ENCODE measurements around the gene CHRD.

CHRD gene

DNA sequence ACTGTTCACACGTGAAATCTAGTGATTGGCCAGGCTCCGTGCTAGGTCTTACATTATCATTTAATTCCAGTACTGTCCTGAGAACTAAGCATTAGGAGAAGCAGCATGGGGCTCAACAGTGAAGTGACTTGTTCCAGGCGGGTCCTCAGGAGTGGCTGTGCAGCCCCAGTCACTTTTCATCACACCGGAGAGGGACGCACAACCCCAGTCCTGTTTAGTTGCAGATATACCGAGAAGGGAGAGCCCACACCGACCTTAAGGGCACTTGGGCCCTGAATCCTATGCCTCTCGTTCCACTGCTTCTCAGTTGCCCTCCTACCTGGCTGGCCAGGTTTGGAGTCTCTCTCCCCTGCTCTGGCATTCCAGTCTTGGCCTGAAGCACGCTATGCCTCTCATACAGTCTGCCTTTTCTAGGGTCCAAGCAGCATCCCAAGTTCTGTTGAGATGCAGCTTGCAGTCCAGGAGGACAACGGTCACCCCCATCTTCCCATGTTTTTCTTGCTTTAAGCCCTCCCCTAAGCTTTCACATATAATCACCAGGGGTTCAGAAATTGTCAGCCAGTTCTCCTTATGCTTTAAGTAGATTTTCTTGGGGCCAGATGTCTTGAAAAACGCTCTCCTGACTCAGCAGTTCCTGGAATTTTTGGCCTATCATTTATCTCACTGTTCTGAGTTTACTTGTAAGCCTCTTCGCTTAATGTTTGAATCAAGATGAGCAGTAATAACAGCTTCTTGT lies 32.4 kb upstream of the CHRD start:
- DNase-seq: no peak

DNA sequence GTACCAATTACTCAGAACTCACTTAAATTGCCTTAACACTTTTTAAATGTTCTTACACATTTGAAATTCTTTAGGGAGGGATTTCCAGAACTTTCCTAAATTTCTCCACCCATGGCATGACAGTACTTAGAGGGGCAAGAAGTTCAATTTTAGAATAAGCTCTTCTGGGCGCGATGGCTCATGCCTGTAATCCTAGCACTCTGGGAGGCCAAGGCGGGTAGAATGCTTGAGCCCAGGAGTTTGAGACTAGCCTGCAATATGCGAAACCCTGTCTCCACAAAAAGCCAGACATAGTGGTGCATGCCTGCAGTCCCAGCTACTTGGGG lies 31.8 kb upstream of the CHRD start:
- DNase-seq: no peak

DNA sequence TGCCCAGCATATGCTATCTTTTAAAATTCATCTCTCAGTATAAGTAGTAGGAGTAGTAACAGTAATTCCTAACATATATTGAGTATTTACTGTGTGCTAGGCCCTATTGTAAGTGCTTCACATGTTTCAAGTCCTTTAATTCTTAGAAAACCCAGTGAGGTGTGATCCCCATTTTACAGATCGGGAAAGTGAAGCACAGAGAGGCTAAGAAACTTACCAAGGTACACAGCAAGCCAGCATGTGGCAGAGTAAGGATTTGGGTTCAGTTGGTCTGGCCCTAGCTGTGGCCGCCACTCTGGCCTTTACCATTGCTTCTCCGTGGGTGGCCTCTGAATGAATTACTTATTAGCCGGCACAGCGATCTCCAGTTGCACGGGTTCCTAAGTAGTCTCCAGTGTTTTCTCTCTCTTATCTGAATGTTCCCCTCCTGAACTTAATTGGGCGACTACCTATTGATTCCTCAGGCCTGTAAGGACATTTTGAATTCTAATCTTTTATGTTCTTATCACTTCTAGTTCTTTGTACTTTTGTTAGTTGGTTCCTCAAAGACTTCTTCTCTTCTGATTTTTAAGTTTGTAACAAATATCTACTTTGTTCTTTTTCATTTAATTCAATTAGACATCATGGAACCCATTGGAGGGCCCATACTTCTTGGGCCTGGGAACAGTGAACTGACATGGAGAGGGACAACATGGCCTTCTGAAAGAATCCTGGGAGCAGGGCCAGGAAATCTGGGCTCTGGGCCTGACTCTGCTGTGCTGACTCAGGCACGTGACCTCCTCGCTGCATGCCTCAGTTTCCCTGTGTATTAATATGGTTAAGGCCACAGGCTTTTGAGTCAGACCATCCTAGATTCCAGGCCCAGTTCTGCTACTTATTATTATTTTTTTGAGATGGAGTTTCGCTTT lies 30.0 kb upstream of the CHRD start:
- no peak for DNase-seq

DNA sequence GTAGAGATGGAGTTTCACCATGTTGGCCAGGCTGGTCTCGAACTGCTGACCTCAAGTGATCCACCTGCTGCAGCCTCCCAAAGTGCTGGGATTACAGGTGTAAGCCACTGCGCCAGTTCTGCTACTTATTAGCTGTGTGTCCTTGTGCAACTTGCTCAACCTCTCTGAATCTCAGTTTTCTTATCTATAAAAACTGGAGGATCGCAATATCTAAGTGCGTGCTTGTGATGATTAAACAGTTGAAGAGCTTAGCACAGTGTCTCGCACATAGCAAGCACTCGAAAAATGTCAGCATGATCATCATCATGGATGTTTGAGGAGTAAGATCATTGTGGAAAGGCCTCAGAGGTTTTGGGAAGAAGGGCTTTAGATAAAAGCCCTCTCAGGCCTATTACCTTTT lies 29.2 kb upstream of the CHRD start:
- no peak for DNase-seq

DNA sequence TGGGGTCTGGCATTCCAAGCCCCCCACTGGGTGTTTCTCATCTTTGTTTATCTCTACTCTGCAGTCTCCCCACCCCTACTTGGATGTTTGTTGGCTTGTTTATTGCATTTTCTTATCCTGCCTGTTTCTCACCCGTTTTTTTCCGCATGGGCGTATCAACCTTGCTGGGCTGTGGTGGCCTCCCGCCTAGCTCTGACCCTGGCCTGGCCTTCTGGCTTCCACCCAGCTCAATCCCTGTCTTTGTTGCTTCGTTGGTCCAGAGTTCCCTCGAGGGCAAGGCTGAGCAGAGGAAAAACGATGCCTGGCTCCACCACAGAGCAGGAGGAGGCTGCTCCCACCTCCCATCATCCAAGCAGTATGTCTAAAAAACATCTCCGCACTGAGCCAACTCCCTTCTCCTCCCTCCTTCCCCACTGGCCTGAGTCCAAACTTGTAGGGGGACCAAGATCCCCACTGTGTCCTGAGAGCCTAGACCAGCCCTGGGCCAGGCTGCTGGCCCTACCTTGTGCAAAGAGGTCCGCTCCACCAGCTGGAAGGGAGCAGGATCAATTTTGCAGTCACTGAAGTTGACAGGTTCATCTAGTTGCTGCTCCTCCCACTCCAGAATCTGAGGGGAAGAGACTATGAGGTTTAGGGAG lies 28.2 kb upstream of the CHRD start:
- DNase-seq: no peak

DNA sequence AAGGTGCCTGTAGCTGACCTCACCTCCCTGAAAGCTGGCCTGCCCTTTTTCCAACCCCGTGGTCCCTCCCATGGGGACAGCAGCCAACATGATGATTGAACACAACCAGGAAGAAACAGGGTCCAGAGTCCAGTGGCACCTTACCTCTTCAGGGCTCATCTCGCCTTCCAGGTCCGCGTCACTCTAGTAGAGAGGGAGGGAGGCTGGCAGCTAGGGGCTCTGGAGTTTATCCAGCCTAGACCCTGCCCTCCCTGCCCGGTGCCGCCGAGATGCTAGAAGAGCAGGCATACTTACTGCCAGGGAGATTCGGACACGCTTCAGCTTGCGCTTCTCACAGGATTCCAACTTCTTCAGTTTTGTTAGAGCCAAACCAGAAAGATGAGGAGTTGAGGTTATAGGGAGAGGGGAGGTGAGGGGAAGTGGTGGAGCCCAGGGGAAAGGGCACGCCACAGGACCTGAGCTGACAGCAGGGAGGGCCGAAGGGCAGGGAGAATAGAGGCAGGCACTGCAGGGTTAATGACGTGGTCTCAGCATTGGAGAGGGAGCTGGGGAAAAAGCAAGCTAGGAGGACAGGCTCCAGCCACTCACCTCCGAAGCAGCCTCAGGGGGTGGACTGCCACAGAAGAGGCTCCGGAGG lies 27.6 kb upstream of the CHRD start:
- DNase-seq: no peak

DNA sequence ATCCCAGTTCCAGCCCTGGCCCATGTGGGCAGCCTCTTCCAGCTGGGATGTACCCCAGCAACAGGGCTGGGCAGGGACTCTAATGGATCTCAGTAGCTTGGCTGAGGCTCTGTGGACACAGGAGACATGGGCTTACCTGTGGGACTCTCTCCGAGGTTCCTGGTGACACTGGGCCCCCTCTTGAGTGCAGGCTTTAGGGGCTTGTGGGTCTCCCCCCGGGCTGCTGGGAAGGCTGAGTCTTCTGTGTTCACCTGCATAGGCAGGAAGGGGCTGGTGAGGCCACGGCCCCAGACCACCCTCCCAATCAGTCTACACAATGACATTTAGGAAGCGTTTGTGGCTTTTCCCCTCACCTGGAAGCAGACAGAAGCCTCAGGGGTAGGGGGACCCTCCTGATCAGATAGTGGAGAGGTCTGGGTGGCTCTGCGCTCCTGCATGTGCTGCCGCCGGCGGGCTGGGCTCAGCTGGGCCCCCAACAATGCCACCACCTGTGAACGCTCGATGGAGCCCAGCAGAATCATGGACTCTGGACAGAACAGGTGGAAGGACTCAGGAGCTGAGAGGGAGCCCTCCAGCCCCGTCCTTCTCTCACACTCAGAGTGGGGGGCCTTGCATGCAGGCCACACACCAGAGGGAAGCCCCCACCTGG lies 26.8 kb upstream of the CHRD start:
- DNase-seq: no peak

DNA sequence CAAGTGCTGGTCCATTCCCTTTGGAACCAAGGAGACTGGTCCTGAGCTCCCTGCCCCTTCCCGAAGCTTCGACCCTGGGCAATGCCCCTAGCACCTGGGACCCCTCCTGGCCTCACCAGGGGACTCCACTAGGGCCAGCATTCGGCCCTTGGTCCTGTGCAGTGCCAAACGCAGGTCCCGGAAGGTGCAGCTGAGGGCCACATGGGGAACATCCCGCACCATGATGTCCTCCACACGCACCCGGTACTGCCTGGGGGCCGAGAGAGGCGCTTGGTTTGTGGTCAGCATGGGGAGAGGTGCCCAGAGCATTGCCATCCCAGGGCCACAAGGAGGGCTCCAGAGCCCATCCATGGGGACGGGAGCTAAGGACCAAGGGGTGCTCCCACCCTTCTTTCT lies 26.3 kb upstream of the CHRD start:
- DNase-seq: no peak

DNA sequence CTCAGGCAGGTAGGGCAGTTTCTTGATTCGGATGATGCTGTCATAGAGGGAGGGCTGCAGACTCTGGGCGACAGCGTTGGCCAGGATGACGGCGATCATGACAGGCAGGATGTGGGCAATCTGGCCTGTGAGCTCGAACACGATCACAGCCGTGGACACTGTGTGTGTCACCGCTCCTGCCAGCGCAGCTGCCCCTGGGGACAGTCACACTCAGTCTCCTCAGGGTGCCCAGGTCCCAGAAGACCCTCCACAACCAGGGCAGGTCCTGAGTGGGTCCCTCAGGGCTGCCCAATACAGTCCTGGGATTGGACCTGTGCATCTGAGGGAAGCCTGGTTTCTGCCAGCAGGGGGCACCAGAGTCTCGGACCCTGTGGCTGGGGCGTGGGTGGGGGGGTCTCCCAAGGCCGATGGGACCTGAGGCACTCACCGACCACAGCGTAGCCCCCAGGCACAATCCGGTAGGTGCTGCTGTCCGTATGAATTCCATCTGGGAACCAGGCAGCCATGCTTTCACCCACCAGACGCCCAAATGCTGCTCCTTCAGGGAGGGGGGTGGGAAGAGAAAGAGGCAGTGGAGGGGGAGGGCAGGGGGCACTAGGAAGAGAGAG lies 25.6 kb upstream of the CHRD start:
- DNase-seq: peak; percentile 3

DNA sequence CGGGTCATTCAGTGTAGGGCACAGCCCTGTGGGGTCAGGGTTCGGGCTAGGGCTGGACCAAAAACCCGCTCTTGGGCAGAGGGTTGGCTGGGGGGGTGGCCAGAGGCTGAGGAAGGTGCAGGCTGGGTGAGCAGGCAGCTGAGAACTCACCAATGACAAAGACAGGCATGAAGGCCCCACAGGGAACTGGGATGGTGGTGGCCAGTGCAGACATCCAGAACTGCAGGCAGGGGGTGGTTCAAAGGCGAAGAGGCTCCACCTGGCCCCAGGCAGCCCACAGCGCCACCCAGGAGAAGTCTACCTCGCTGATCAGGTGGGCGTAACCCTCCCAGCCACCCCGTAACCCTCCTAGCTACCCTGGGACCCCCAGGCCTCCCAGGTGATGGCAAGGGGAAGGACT lies 25.1 kb upstream of the CHRD start:
- DNase-seq: no peak

DNA sequence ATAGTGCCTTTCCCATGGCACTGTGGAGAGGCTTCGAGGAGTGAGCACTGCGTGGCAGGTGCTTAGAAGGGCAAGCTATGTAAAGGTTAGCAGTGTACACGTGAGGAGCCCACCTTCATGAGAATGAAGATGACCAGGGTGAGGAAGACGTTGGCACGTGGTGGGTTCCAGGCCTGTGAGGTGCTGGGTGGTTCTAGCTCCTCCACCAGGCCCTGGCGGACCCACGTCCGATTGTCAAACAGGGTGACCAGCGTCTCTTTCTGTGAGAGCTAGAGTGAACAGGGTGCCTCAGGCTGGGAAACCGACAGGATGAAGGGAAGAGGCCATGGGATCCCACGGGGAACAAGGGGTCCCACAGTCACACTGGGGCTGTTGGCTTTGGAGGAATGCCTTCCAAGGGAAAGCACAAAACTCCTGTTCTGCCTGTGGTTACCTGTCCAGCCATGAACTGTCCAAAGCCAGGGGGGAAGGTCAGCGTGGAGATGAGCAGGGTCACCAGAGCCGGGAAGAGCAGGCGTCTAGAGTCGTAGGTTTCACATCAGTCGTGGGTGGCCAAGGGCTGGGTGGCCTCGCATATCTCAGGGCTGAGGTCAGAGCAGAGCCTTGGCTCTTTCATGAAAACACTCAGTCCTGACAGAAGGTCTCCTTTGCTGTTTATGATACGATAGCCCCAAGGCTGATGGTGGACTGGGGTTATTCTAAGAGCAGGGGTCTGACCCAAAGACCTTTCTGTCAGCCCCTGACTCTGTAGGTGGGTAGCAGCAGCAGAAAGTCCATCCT lies 24.4 kb upstream of the CHRD start:
- DNase-seq: no peak

DNA sequence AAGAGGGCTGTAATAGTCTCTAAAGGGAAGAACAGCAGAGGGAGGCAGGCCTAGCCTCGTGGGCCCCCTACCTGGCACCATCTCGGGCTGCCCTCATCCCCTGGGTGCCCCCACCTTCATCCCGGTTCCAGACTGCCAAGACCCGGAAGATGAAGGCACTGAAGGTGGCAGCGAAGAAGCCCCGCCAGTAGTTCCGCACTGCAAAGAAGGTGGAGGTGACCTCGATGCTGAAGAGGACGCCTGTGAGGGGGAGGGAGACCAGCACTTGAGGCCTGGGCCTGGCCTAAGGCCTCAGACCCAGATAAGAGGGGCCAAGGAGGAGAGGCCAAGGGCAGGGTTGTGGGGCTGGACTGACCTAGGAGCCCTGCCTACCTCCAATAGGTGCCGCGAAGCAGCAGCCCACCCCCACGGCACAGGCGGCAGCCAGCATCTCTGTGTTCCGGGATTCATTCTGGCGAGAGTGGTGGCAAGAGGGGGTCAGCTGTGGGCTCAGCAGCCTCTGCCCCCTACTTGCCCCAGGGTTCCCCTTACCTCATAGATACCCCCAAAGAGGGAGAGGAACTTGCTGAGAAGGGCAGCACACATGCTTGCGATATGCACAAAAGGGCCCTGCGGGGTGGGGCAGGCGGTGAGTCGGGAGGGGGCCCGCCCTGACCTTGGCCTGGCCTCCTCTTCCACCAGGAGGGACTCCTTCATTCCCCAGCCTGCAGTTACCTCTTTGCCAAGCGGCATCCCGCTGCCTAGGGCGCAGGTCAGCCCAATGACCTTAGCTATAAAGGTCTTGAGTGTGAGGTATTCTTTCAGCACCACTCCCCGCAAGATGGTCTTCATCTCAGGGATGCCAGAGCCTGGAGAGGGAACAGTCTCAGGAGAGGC lies 22.4 kb upstream of the CHRD start:
- DNase-seq: no peak

DNA sequence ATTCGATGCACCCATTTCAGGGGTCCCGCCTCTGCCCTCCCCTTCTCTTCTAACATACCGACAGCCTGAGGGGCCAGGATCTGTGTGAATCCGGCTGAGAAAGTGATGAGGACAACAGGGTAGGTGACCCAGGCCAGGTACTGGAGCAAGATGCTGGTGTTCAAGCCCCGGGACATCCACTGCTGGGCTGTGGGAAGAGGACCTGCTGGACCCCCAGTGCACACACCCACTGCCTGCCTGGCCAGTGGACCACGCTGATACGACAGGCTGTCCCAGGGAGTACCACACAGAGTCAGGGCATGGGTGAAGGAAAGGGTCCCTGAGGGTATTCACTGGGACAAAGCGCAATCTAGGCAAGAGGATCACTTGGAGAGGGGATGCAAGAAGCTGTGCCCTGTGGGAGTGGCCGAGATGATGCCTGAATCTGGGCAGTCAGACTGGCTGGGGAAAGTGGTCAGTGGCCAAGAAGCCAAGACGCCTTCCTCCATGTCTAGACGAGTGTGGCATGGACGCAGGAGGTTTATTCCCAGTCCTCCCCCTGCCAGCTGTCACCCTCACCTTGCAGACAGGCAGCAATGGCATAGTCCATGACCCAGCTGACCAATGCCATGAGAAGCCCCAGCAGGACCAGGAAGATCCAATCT lies 21.6 kb upstream of the CHRD start:
- DNase-seq: no peak

DNA sequence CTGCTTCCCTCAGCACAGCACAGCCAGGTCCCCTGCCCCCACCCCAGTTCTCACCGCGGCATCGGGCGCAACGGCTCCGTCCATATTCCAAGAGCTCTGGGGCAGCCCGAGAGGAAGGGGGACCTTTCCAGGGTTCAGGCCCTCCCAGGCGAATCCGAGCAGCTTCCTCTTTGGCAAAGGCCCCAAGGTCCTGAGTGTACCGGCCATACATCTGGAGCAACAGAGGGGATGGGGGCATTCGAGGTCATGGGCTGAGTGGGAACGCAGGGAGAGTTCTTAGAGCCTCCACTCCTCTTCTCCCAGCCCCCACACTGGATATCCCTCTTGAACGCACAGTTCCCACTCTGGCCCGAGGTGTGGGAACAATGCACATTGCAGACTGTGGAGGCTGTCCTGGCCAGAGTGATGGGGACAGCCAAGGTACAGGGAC lies 20.9 kb upstream of the CHRD start:
- no peak for DNase-seq

DNA sequence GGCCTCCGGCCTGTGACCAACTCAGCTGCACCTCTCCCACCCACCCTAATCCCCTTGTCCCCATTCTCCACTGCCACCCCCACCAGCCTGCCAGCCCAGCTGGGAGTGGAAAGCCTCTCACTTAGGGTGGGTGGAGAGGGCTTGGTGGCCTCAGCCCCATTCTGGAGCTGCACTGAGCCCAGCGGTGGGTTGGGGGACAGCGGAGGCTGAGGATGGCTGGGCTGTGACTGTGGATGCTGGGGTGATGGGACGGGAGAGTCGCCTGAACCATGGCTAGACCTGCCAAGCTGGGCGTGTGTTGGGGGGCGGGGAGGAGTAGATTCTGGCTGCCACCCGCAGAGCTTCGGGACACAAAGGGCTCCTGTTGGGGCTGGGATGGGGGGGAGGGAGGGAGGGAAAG lies 20.2 kb upstream of the CHRD start:
- no peak for DNase-seq

DNA sequence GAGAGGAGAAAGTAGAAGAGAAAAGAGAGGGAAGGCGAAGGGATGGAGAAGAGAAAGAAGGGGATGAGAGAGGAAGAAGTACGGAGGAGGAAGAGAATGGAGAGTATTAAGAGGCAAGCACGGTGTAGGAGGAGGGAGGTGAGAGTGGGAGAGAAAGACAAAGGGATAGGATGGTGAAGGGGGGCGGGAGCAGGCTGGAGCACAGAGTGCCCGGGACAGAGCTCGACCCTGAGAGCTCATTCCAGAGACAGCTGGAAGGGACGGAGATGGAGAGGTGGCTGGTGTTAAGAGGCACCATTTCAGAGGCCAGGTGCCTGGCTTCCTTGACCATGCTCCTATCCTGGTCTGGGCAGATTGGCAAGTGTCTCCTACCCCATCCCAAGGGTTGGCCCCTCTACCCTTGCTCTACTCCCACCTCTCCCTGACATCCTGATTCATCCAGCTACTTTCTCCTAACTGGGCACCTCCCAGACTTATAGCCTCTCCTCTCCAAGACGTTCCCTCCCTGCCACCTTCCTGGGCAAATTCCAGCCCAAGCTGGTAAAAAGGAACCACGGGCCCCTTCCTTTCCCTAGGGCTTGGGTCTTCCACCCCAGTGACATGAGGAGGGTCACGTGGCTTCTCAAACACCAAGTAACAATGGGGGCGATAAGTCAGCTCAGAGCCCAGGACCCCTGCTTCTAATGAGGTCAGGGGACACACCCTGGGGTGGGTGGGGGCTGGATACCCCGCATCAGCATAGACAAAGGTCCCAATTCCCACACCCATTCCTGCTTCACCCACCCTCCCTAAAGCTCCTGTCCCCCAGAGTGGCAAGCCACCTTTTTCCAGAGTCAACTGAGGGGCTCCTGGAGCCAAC lies 19.6 kb upstream of the CHRD start:
- no peak for DNase-seq

DNA sequence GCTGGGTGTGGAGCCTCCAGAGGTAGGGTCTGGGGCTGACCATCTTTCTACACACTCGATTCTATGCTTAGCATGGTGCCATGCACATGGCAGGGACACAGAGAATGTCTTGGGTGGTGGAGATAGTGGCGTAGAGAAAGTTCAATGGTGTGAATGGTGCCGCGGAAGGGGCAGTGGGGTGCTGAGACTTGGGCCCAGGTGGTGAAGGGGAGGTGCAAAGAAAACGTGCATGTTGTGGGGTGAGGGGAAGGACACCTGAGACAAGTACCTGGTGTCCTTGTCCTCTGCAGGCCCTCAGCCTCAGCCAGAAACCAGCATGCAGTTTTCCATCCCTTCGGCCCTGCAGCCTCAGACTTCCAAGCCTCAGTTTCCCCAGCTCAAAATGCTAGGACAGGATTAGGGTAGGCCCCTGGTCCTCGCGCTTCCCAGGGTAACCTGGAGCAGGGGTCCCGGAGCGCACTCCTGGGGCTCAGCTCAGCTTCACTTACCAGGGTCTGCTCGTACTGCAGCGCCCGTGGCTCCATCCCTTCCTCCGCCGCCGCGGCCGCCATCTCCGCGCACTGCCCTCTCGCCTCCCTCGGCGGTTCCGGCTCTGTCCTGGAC lies 18.8 kb upstream of the CHRD start:
- DNase-seq: no peak

DNA sequence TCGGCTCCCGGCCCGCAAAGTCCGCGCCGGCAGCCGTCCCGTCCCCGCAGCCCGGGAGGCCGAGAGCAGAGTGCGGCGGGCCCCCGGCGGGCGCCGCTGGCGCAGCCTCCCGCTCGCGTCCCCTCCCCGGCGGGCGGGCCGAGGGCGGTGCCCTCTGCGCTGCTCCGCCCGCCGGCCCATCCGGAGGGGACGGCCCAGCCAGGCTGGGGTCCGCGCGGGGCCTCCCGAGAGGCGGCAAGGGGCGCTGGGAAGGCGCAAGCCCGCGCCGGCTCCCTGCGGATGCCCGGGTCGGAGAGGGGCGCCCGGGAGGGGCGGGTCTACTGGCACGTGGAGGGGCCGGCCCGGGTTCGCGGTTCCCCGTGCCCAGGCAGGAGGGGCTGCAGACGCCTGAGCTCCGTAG lies 18.3 kb upstream of the CHRD start, which contains the start of the genes CLCN2 and POLR2H:
Gene CLCN2, minus strand, starts transcription at position 74 of the 400 bp plus-strand sequence. CDS start 126 bp downstream, outside the sequence.
Gene POLR2H, plus strand, starts transcription at position 179 of the 400 bp plus-strand sequence. CDS start 1,783 bp downstream, outside the sequence.
- peak; percentile 44 for DNase-seq

Data from NCI-H1694 treated with DMSO at 0.1 percent for 48 hours (cell line).